HepG2 (cell line): ENCODE measurements around the gene LEAP2. TPM values are rescaled to one million over a fixed set of nuclear protein-coding genes. Genes with fewer than 3 reads are reported as not detected.
A peak's percentile ranks its signal among the peaks of the same experiment; 100 is the strongest.

ENCODE experiments used
- ATAC-seq: fragments of 200-7000 bp; cut with Tn5 transposase; 3 replicates; pipeline ENCODE4 v1.9.1; 2020; ENCODE audit warnings: mild to moderate bottlenecking, moderate library complexity
- BruUV-seq: library from RNA; stranded (reverse); fragments of 400-500 nt; replicated peaks from 2 replicates; lab custom pipeline; 2021; lab: Mats Ljungman, UMichigan
- CTCF ChIA-PET: fragments of 300-600 bp; formaldehyde crosslinking; extraction: SDS; loops from one replicate; lab custom pipeline; 2021; ENCODE audit warnings: low total read pairs, inconsistent platforms, low intra/inter-chr PET ratio; lab: Yijun Ruan, JAX
- POLR2A ChIA-PET: fragments of 350-600 bp; sonication (Branson Sonifier 250); formaldehyde crosslinking; loops from one replicate; lab custom pipeline; 2020; ENCODE audit warnings: antibody characterized with exemption, inconsistent platforms; lab: Yijun Ruan, JAX
- DNase-seq: peaks from one replicate; pipeline ENCODE4 v3.0.0-alpha.2; 2015; ENCODE audit warnings: low spot score
- FAIRE-seq: peaks from 3 replicates; lab custom pipeline; 2011; peaks lifted over from hg19 to GRCh38; lab: Jason Lieb, UNC
- H2AFZ ChIP-seq: one replicate; pipeline ENCODE4 v1.6.1; 2011; ENCODE audit warnings: low read length, inconsistent platforms
- H3K27ac ChIP-seq: fragments of 300-600 bp; 3 replicates; pipeline ENCODE4 v1.8.0; 2011; ENCODE audit warnings: mixed run types, mild to moderate bottlenecking, mixed read lengths, low read length, inconsistent platforms; ENCODE audit not compliant: insufficient read depth; ENCODE audit errors: extremely low read length
- H3K27me3 ChIP-seq, 2 experiments: fragments of 200-600 bp in 1 of 2; 2 replicates in 1 of 2; 3 replicates in 1 of 2; pipeline versions ENCODE4 v1.6.0 to v1.8.0; 2011; ENCODE audit warnings: low read length in 2 of 2, mild to moderate bottlenecking in 2 of 2, moderate library complexity in 2 of 2, inconsistent platforms in 1 of 2; ENCODE audit not compliant: insufficient read depth in 2 of 2, control insufficient read depth in 1 of 2
- H3K36me3 ChIP-seq, 2 experiments: fragments of 200-600 bp in 1 of 2; replicated peaks in 1 of 2; 2 replicates in 1 of 2; 3 replicates in 1 of 2; pipeline versions ENCODE4 v1.5.1 to v1.8.0; 2011; ENCODE audit warnings: low read length in 2 of 2, inconsistent platforms in 1 of 2; ENCODE audit not compliant: insufficient read depth in 2 of 2, control insufficient read depth in 1 of 2
- H3K4me1 ChIP-seq: 2 replicates; pipeline ENCODE4 v1.5.1; 2012; ENCODE audit warnings: low read length, inconsistent platforms; ENCODE audit not compliant: insufficient read depth
- H3K4me2 ChIP-seq: 2 replicates; pipeline ENCODE4 v1.6.0; 2011; ENCODE audit warnings: low read depth, low read length, inconsistent platforms
- H3K4me3 ChIP-seq, 3 experiments: fragments of 200-600 bp in 1 of 3; sonication (generic), shearing (Covaris generic) in 1 of 3; replicated peaks in 1 of 3; 2 replicates each; pipeline ENCODE4 v1.5.1; 2011 to 2016; ENCODE audit warnings: low read length in 3 of 3, inconsistent platforms in 2 of 3, low read depth in 2 of 3, mild to moderate bottlenecking in 2 of 3, control low read depth in 1 of 3, mixed read lengths in 1 of 3; ENCODE audit not compliant: insufficient read depth in 1 of 3
- H3K79me2 ChIP-seq: one replicate; pipeline ENCODE4 v1.6.1; 2011; ENCODE audit warnings: low read length, inconsistent platforms; ENCODE audit not compliant: insufficient read depth
- H3K9ac ChIP-seq: 2 replicates; pipeline ENCODE4 v1.6.0; 2011; ENCODE audit warnings: mild to moderate bottlenecking, low read depth, low read length, inconsistent platforms; ENCODE audit not compliant: insufficient read depth
- H3K9me3 ChIP-seq: 2 replicates; pipeline ENCODE4 v1.5.1; 2012; ENCODE audit warnings: mild to moderate bottlenecking, low read length
- H4K20me1 ChIP-seq: 2 replicates; pipeline ENCODE4 v1.6.0; 2011; ENCODE audit warnings: inconsistent platforms, mild to moderate bottlenecking, low read length, moderate library complexity; ENCODE audit not compliant: insufficient read depth
- AGO2 ChIP-seq: fragments of 200-400 bp; formaldehyde crosslinking; optimal IDR thresholded peaks from 2 replicates; pipeline ENCODE3; 2017; ENCODE audit warnings: mild to moderate bottlenecking, low read depth, low read length, moderate library complexity
- RBFOX2 ChIP-seq: fragments of 200-400 bp; formaldehyde crosslinking; IDR thresholded peaks from 2 replicates; pipeline ENCODE4 v1.6.1; 2017; ENCODE audit warnings: low read depth, mild to moderate bottlenecking, low read length
- ZBTB10 ChIP-seq: sonication (generic); formaldehyde crosslinking; IDR thresholded peaks from 2 replicates; pipeline ENCODE4 v1.4.0; 2020; ENCODE audit warnings: missing genetic modification reagents, borderline replicate concordance
- WGBS: methylation state at CpG from one replicate; pipeline ENCODE4 v1.1.6; 2017; ENCODE audit warnings: low lambda C conversion rate; 5-methylcytosine and 5-hydroxymethylcytosine counted together
- in situ Hi-C: cut with HindIII; loops from 2 replicates; pipeline ENCODE4 v1.10.0; 2017; ENCODE audit warnings: low pct_unique_long_range_greater_than_20kb; ENCODE audit not compliant: extremely low pct_ligation_motif_present
- intact Hi-C: fragments of 100-400 bp; cut with micrococcal nuclease; formaldehyde crosslinking; loops from one replicate; pipeline ENCODE4 v1.10.0; 2022; ENCODE audit not compliant: unreplicated experiment
- polyA plus RNA-seq, 8 experiments: library from polyadenylated mRNA; depleted of rRNA in 3 of 8; stranded (reverse) in 7 of 8; unstranded in 1 of 8; fragments of >200 nt; fragmentation: Illumina TruSeq in 4 of 8; extraction: Trizol in 4 of 8; gene quantifications; 2 replicates each; pipeline versions ENCODE4 v1.2.1 to v1.2.3, GENCODE V29; 2011 to 2016; ENCODE audit warnings: low read depth in 4 of 8, missing spikeins in 1 of 8, mixed read lengths in 1 of 8; ENCODE audit not compliant: insufficient read depth in 1 of 8
- total RNA-seq, 5 experiments: library from RNA; depleted of rRNA; stranded (reverse); fragments of >200 nt; fragmentation: Illumina TruSeq; extraction: Trizol; gene quantifications; 2 replicates each; pipeline ENCODE4 v1.2.3, GENCODE V29; 2016; ENCODE audit warnings: low read depth in 1 of 5

LEAP2 gene
- total and polyA plus RNA-seq, 2 of the 13 experiments (the other 11 are each of a cell fraction or from before 2014, with no cell fraction given) = 23.9 to 51.9 TPM

- intact Hi-C loops (no loop called here), in situ Hi-C loops (no loop called here)
- Histone ChIP-seq H4K20me1 (no peaks in the 10 kb centered on the region), H3K27me3 (no peaks in the 10 kb centered on the region), H3K79me2 (peaks cover 37% of the 10 kb centered on the region), H3K4me2 (no peak overlapping the region), H3K27ac (no peak overlapping the region), H3K4me1 (peaks cover 48% of the 10 kb centered on the region), H3K36me3 (peaks cover 7 to 30% of the 10 kb centered on the region in 2 experiments; a peak in 4 of 5 replicates), H3K9ac (no peak overlapping the region), H3K4me3 (no peak overlapping the region), H2AFZ (no peak overlapping the region), H3K9me3 (no peaks in the 10 kb centered on the region)
- no peak for FAIRE-seq
- no peak for TF ChIP-seq ZBTB10 (CRISPR knock-in tag)
- peak; percentile 77 for TF ChIP-seq AGO2
- TF ChIP-seq RBFOX2 = peak; percentile 48; the same call in 1 of the 2 replicates
- ATAC-seq = no peak
- CTCF ChIA-PET = no interaction called here
- DNase-seq = no peak
- BruUV-seq = no TSS peak
- POLR2A ChIA-PET = interaction anchor here (1.2 to 5.6 kb wide), 2 partner anchors 17 to 58 kb away, joined by 3 to 55 read pairs; no protein-coding TSS in a partner anchor
- WGBS = 97% methylated on average over 38 of the region's 43 CpGs
Observed at GRCh38 chr5:132825834-132826391, 47.6 kb upstream of the LEAP2 start.
